ENCODE results near the gene FAM98B.

FAM98B gene

GRCh38 chr15:38528294-38528693 is 74.4 kb downstream of the FAM98B start:
- Histone ChIP-seq H3K27me3 (replicated peaks; ENCODE audit: control insufficient read depth, insufficient read depth, low read length) (no peaks in the 10 kb centered on the region), H3K4me1 (ENCODE audit: control insufficient read depth, insufficient read depth, low read length) (peaks cover 22% of the 10 kb centered on the region)

DNA sequence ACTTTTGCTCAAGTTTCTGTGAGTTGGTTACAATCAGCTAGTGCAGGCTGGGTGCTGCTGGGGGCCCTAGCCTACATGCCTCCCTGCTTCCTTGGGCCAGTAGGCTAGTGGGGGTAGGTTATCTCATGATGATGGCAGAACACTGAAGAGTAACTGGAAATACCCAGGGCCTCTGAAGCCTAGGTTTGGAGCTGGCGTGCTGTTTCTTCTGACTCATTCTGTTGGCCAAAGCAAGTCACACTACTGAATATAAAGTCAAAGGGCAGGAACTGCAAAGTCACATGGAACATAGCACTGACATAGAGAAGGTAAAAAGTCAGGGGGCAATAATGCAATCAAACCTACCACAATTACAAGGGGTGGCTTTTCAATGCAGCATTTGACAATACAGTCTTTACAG is 76.2 kb downstream of the FAM98B start:
- Histone ChIP-seq H3K4me1 (ENCODE audit: control insufficient read depth, insufficient read depth, low read length) (peaks cover 26% of the 10 kb centered on the region), H3K9ac (ENCODE audit: low read length) (no peak overlapping the region), H3K27me3 (replicated peaks; ENCODE audit: control insufficient read depth, insufficient read depth, low read length) (no peaks in the 10 kb centered on the region), H3K4me3 (ENCODE audit: low read length) (peak overlapping the region; percentile 12), H3K36me3 (ENCODE audit: control insufficient read depth, insufficient read depth, low read length, severe bottlenecking) (no peaks in the 10 kb centered on the region), H3K9me3 (ENCODE audit: control insufficient read depth, low read length) (no peaks in the 10 kb centered on the region)
- no peak for DNase-seq (ENCODE audit: low read depth)

More at GRCh38 chr15:38528294-38528693, 74.4 kb downstream of the FAM98B start:
- Histone ChIP-seq H3K9ac (ENCODE audit: low read length) (no peak overlapping the region), H3K36me3 (ENCODE audit: control insufficient read depth, insufficient read depth, low read length, severe bottlenecking) (no peaks in the 10 kb centered on the region), H3K9me3 (ENCODE audit: control insufficient read depth, low read length) (no peaks in the 10 kb centered on the region), H3K4me3 (ENCODE audit: low read length) (no peak overlapping the region)
- peak; percentile 61 for DNase-seq (ENCODE audit: low read depth)

DNA sequence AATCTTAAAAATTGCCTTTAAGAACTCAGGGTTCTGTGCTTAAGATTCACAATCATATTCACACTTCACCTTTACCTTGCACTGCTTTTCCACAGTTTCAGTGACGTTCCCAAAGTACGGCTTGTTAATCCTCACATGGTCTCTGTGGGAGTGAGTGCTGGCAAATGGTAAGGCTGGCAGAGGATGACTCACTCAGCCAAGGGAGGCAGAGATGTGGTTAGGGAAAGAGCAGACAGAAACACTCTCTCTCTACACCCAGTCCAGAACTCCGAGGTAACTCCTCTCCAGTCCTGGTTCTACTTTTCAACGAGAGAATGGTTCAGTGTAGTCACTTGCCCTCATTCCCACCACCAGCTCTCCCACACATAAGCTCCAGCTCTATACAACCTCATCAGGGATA is 77.6 kb downstream of the FAM98B start:
- Histone ChIP-seq H3K9me3 (ENCODE audit: control insufficient read depth, low read length) (no peaks in the 10 kb centered on the region), H3K4me3 (ENCODE audit: low read length) (no peak overlapping the region), H3K27me3 (replicated peaks; ENCODE audit: control insufficient read depth, insufficient read depth, low read length) (no peaks in the 10 kb centered on the region), H3K9ac (ENCODE audit: low read length) (no peak overlapping the region), H3K4me1 (ENCODE audit: control insufficient read depth, insufficient read depth, low read length) (peaks cover 39% of the 10 kb centered on the region), H3K36me3 (ENCODE audit: control insufficient read depth, insufficient read depth, low read length, severe bottlenecking) (no peaks in the 10 kb centered on the region)
- DNase-seq (ENCODE audit: low read depth) = peak; percentile 56

DNA sequence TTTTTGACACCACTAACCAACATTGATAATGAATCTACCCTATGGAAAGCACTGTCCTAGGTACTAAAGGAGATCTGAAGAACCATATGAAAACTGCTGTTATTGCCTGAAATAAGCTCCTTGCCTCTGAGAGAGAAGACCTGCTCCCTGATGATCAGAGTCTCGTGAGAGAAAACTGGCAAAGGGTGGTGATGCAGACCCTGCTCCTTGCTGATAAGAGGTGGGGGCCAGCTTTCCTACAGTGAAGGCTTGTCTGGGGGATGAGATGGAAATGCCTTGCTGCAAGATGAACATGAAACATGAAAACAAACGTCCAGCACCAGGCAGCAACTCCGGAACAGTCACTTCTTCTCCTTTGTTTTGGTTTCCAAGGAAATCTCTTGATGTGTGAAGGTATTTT is 78.8 kb downstream of the FAM98B start:
- Histone ChIP-seq H3K4me3 (ENCODE audit: low read length) (no peak overlapping the region), H3K9ac (ENCODE audit: low read length) (no peak overlapping the region), H3K27me3 (replicated peaks; ENCODE audit: control insufficient read depth, insufficient read depth, low read length) (no peaks in the 10 kb centered on the region), H3K9me3 (ENCODE audit: control insufficient read depth, low read length) (no peaks in the 10 kb centered on the region), H3K4me1 (ENCODE audit: control insufficient read depth, insufficient read depth, low read length) (peaks cover 44% of the 10 kb centered on the region), H3K36me3 (ENCODE audit: control insufficient read depth, insufficient read depth, low read length, severe bottlenecking) (no peaks in the 10 kb centered on the region)
- DNase-seq (ENCODE audit: low read depth) = no peak

GRCh38 chr15:38533416-38533915 is 79.5 kb downstream of the FAM98B start:
- Histone ChIP-seq H3K9ac (ENCODE audit: low read length) (no peak overlapping the region), H3K4me3 (ENCODE audit: low read length) (no peak overlapping the region), H3K36me3 (ENCODE audit: control insufficient read depth, insufficient read depth, low read length, severe bottlenecking) (no peaks in the 10 kb centered on the region), H3K9me3 (ENCODE audit: control insufficient read depth, low read length) (no peaks in the 10 kb centered on the region), H3K27me3 (replicated peaks; ENCODE audit: control insufficient read depth, insufficient read depth, low read length) (no peaks in the 10 kb centered on the region), H3K4me1 (ENCODE audit: control insufficient read depth, insufficient read depth, low read length) (peaks cover 44% of the 10 kb centered on the region)
- no peak for DNase-seq (ENCODE audit: low read depth)

DNA sequence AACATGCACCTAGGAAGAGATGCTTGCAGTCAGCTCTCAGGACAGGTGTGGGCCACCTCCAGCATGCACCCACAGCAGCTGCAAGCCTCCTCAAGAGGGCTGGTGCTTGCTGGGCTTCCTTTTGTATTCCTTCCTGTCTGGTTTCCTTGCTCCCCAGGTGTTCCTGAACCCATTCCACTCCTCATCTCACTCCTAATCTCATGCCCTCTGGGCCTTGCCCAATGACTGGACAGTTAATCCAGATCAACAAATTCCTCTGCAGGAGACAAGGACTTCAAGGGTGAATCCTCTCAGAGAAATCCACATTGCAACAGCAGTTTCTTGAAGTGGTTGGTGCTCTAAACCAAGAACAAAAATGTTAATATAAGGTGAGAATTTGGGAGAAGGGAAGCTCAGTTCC is 80.0 kb downstream of the FAM98B start:
- no peaks in the 10 kb centered on the region for H3K27me3 ChIP-seq (replicated peaks; ENCODE audit: control insufficient read depth, insufficient read depth, low read length)

DNA sequence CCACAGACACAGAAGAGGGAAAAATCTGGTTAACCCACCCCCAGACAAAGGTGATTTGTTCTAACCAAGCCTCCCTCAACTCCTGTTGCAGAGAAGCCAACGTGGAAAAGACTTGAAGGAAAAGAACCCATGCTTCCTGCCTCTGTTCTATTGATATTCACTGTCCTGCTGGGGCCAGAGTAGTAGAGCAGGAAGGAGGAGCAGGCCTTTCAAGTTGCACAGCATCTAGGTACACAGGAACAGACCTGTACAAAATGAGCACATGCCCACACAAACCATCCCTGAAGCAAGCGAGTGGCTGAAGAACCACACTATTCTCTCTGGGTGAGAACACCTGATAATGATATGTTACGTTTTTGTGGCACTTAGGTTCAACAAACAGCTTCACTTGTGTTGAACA is 80.8 kb downstream of the FAM98B start:
- H3K4me1 ChIP-seq (ENCODE audit: control insufficient read depth, insufficient read depth, low read length) = peaks cover 37% of the 10 kb centered on the region
- H3K4me3 ChIP-seq (ENCODE audit: low read length) = no peak overlapping the region
- no peaks in the 10 kb centered on the region for H3K9me3 ChIP-seq (ENCODE audit: control insufficient read depth, low read length)
- no peak overlapping the region for H3K9ac ChIP-seq (ENCODE audit: low read length)
- no peak for DNase-seq (ENCODE audit: low read depth)
- H3K27me3 ChIP-seq (replicated peaks; ENCODE audit: control insufficient read depth, insufficient read depth, low read length) = no peaks in the 10 kb centered on the region
- no peaks in the 10 kb centered on the region for H3K36me3 ChIP-seq (ENCODE audit: control insufficient read depth, insufficient read depth, low read length, severe bottlenecking)

More for the DNA sequence above, 80.0 kb downstream of the FAM98B start:
- Histone ChIP-seq H3K9me3 (ENCODE audit: control insufficient read depth, low read length) (no peaks in the 10 kb centered on the region), H3K4me1 (ENCODE audit: control insufficient read depth, insufficient read depth, low read length) (peaks cover 40% of the 10 kb centered on the region), H3K4me3 (ENCODE audit: low read length) (no peak overlapping the region), H3K9ac (ENCODE audit: low read length) (no peak overlapping the region), H3K36me3 (ENCODE audit: control insufficient read depth, insufficient read depth, low read length, severe bottlenecking) (no peaks in the 10 kb centered on the region)
- DNase-seq (ENCODE audit: low read depth) = no peak

- DNase-seq (ENCODE audit: low read depth) = peak; percentile 22
- Histone ChIP-seq H3K9me3 (ENCODE audit: control insufficient read depth, low read length) (no peaks in the 10 kb centered on the region), H3K4me3 (ENCODE audit: low read length) (peak overlapping the region; percentile 30), H3K9ac (ENCODE audit: low read length) (no peak overlapping the region), H3K4me1 (ENCODE audit: control insufficient read depth, insufficient read depth, low read length) (peaks cover 28% of the 10 kb centered on the region), H3K27me3 (replicated peaks; ENCODE audit: control insufficient read depth, insufficient read depth, low read length) (no peaks in the 10 kb centered on the region), H3K36me3 (ENCODE audit: control insufficient read depth, insufficient read depth, low read length, severe bottlenecking) (no peaks in the 10 kb centered on the region)
These were observed 81.7 kb downstream of the FAM98B start for GRCh38 chr15:38535491-38536200.

GRCh38 chr15:38536201-38536676 is 82.3 kb downstream of the FAM98B start:
- no peaks in the 10 kb centered on the region for H3K9me3 ChIP-seq (ENCODE audit: control insufficient read depth, low read length)
- H3K9ac ChIP-seq (ENCODE audit: low read length) = no peak overlapping the region
- peak overlapping the region; percentile 30 for H3K4me3 ChIP-seq (ENCODE audit: low read length)
- no peaks in the 10 kb centered on the region for H3K36me3 ChIP-seq (ENCODE audit: control insufficient read depth, insufficient read depth, low read length, severe bottlenecking)
- DNase-seq (ENCODE audit: low read depth) = peak; percentile 75
- H3K4me1 ChIP-seq (ENCODE audit: control insufficient read depth, insufficient read depth, low read length) = peaks cover 22% of the 10 kb centered on the region
- no peaks in the 10 kb centered on the region for H3K27me3 ChIP-seq (replicated peaks; ENCODE audit: control insufficient read depth, insufficient read depth, low read length)

Measured in adipocyte (in vitro differentiated cells).